H1 (cell line): Measurements from ENCODE around the gene EHBP1. TPM values are rescaled to one million over a fixed set of nuclear protein-coding genes. Genes with fewer than 3 reads are reported as not detected.

ENCODE experiments used
- CTCF ChIA-PET: fragments of 300-600 bp; sonication (Branson Sonifier 250); formaldehyde crosslinking; loops from one replicate; lab custom pipeline; 2021; ENCODE audit not compliant: partially characterized antibody; lab: Charles Lee
- POLR2A ChIA-PET: fragments of 300-600 bp; sonication (Branson Sonifier 250); formaldehyde crosslinking; loops from one replicate; lab custom pipeline; 2021; ENCODE audit warnings: inconsistent platforms; ENCODE audit not compliant: partially characterized antibody; lab: Charles Lee
- DNase-seq, 2 experiments: peaks; one replicate each; pipeline versions ENCODE4 v3.0.0 to v3.0.0-alpha.2; 2010 to 2022; ENCODE audit warnings: low spot score in 2 of 2, low read depth in 1 of 2, mixed read lengths in 1 of 2
- FAIRE-seq: peaks from 2 replicates; lab custom pipeline; 2011; peaks lifted over from hg19 to GRCh38; lab: Jason Lieb, UNC
- H2AFZ ChIP-seq: 2 replicates; pipeline ENCODE4 v1.8.1; 2012; ENCODE audit warnings: low read length, inconsistent platforms
- H2AK5ac ChIP-seq: 2 replicates; pipeline ENCODE4 v1.6.1; 2013; ENCODE audit warnings: low read depth, low read length
- H2BK120ac ChIP-seq: replicated peaks from 2 replicates; pipeline ENCODE3; 2013; ENCODE audit warnings: low read depth, low read length, inconsistent platforms
- H2BK12ac ChIP-seq: 2 replicates; pipeline ENCODE4 v1.6.1; 2013; ENCODE audit warnings: low read depth, low read length
- H2BK15ac ChIP-seq: 2 replicates; pipeline ENCODE4 v1.6.1; 2013; ENCODE audit warnings: low read length
- H2BK20ac ChIP-seq: 2 replicates; pipeline ENCODE4 v1.6.1; 2013; ENCODE audit warnings: low read length
- H2BK5ac ChIP-seq: 2 replicates; pipeline ENCODE4 v1.6.1; 2013; ENCODE audit warnings: low read depth, low read length
- H3K14ac ChIP-seq: 2 replicates; pipeline ENCODE4 v1.6.1; 2013; ENCODE audit warnings: inconsistent platforms; ENCODE audit not compliant: insufficient read length
- H3K18ac ChIP-seq: 2 replicates; pipeline ENCODE4 v1.6.1; 2013; ENCODE audit warnings: low read length; ENCODE audit errors: extremely low read depth
- H3K23ac ChIP-seq: 2 replicates; pipeline ENCODE4 v1.6.1; 2013; ENCODE audit warnings: inconsistent platforms; ENCODE audit not compliant: insufficient read length
- H3K23me2 ChIP-seq: 2 replicates; pipeline ENCODE4 v1.6.1; 2013; ENCODE audit warnings: low read depth, low read length
- H3K27ac ChIP-seq: 2 replicates; pipeline ENCODE4 v1.6.1; 2011; ENCODE audit warnings: low read depth, low read length, inconsistent platforms
- H3K27me3 ChIP-seq, 4 experiments: replicated peaks in 1 of 4; 1 replicate in 1 of 4; 2 replicates in 3 of 4; pipeline versions ENCODE4 v1.6.1 to v1.8.1; 2011 to 2013; ENCODE audit warnings: low read length in 3 of 4, mild to moderate bottlenecking in 3 of 4, inconsistent platforms in 2 of 4, mixed read lengths in 2 of 4, moderate library complexity in 1 of 4; ENCODE audit not compliant: control insufficient read depth in 3 of 4, insufficient read depth in 3 of 4; ENCODE audit errors: extremely low read depth in 1 of 4
- H3K36me3 ChIP-seq, 4 experiments: 2 replicates each; pipeline versions ENCODE4 v1.6.1 to v1.8.1; 2011 to 2013; ENCODE audit warnings: mild to moderate bottlenecking in 4 of 4, low read length in 3 of 4, moderate library complexity in 2 of 4, control low read depth in 1 of 4, inconsistent platforms in 1 of 4; ENCODE audit not compliant: insufficient read depth in 4 of 4, control insufficient read depth in 2 of 4
- H3K4ac ChIP-seq: replicated peaks from 2 replicates; pipeline ENCODE3; 2013; ENCODE audit warnings: low read length, low read depth, mixed read lengths, inconsistent platforms; ENCODE audit not compliant: insufficient read length
- H3K4me1 ChIP-seq, 4 experiments: replicated peaks in 1 of 4; 1 replicate in 1 of 4; 2 replicates in 3 of 4; pipeline versions ENCODE4 v1.6.1 to v1.8.1; 2011 to 2013; ENCODE audit warnings: low read length in 3 of 4, inconsistent platforms in 2 of 4, mixed read lengths in 1 of 4; ENCODE audit not compliant: insufficient read depth in 4 of 4, control insufficient read depth in 3 of 4
- H3K4me2 ChIP-seq, 2 experiments: 2 replicates each; pipeline versions ENCODE4 v1.6.1 to v1.8.1; 2011 to 2013; ENCODE audit warnings: low read depth in 2 of 2, low read length in 2 of 2, control low read depth in 1 of 2, inconsistent platforms in 1 of 2, mild to moderate bottlenecking in 1 of 2; ENCODE audit not compliant: insufficient read depth in 1 of 2
- H3K4me3 ChIP-seq, 4 experiments: fragments of 200-600, 300-600 bp in 1 of 4; sonication (generic), shearing (Covaris generic), sonication (Bioruptor Twin) in 1 of 4; 2 replicates each; pipeline versions ENCODE4 v1.5.1 to v1.8.1; 2011 to 2016; ENCODE audit warnings: low read length in 4 of 4, low read depth in 3 of 4, control low read depth in 2 of 4, inconsistent platforms in 2 of 4, mild to moderate bottlenecking in 2 of 4, mixed read lengths in 1 of 4, moderate library complexity in 1 of 4; ENCODE audit not compliant: insufficient read depth in 2 of 4; ENCODE audit errors: extremely low read depth in 1 of 4
- H3K56ac ChIP-seq: replicated peaks from 2 replicates; pipeline ENCODE3; 2013; ENCODE audit warnings: low read depth, mild to moderate bottlenecking, mixed read lengths, low read length, inconsistent platforms; ENCODE audit not compliant: insufficient read length
- H3K79me1 ChIP-seq: 2 replicates; pipeline ENCODE4 v1.6.1; 2013; ENCODE audit warnings: low read depth, low read length, control low read depth
- H3K79me2 ChIP-seq, 2 experiments: 2 replicates each; pipeline versions ENCODE4 v1.6.1 to v1.8.1; 2012 to 2013; ENCODE audit warnings: low read length in 2 of 2, mild to moderate bottlenecking in 2 of 2, inconsistent platforms in 1 of 2; ENCODE audit not compliant: insufficient read depth in 2 of 2, control insufficient read depth in 1 of 2
- H3K9ac ChIP-seq, 4 experiments: replicated peaks in 1 of 4; 1 replicate in 1 of 4; 2 replicates in 3 of 4; pipeline versions ENCODE4 v1.6.1 to v1.8.1; 2011 to 2013; ENCODE audit warnings: low read depth in 3 of 4, low read length in 3 of 4, control low read depth in 2 of 4, mild to moderate bottlenecking in 2 of 4, moderate library complexity in 2 of 4, inconsistent platforms in 1 of 4; ENCODE audit errors: extremely low read depth in 1 of 4
- H3K9me3 ChIP-seq, 2 experiments: 2 replicates each; pipeline versions ENCODE4 v1.6.1 to v1.8.1; 2012 to 2013; ENCODE audit warnings: mild to moderate bottlenecking in 2 of 2, moderate library complexity in 2 of 2, control low read depth in 1 of 2, inconsistent platforms in 1 of 2, low read depth in 1 of 2, low read length in 1 of 2, mixed read lengths in 1 of 2; ENCODE audit not compliant: insufficient read depth in 2 of 2
- H4K20me1 ChIP-seq, 2 experiments: replicated peaks in 1 of 2; 2 replicates each; pipeline versions ENCODE3 to v1.8.1; 2011 to 2013; ENCODE audit warnings: inconsistent platforms in 2 of 2, low read length in 2 of 2, mild to moderate bottlenecking in 1 of 2; ENCODE audit not compliant: insufficient read depth in 2 of 2, control insufficient read depth in 1 of 2
- H4K5ac ChIP-seq: 2 replicates; pipeline ENCODE4 v1.6.1; 2013; ENCODE audit warnings: low read length, low read depth, mixed read lengths, inconsistent platforms; ENCODE audit not compliant: insufficient read length
- H4K8ac ChIP-seq: 2 replicates; pipeline ENCODE4 v1.8.0; 2013; ENCODE audit warnings: mild to moderate bottlenecking, moderate library complexity, low read length, inconsistent platforms; ENCODE audit not compliant: insufficient read depth; ENCODE audit errors: extremely low read depth
- H4K91ac ChIP-seq: replicated peaks from 2 replicates; pipeline ENCODE3; 2013; ENCODE audit warnings: low read length, mixed read lengths, inconsistent platforms; ENCODE audit not compliant: insufficient read length
- CTBP2 ChIP-seq: IDR thresholded peaks from 2 replicates; pipeline ENCODE4 v1.7.0; 2011; ENCODE audit warnings: borderline replicate concordance, mild to moderate bottlenecking, moderate library complexity, mixed read lengths, low read length; ENCODE audit not compliant: insufficient read depth, insufficient read length
- FOSL1 ChIP-seq: IDR thresholded peaks from 2 replicates; pipeline ENCODE4 v1.6.1; 2011; ENCODE audit warnings: mild to moderate bottlenecking, low read depth, low read length, moderate library complexity; ENCODE audit not compliant: insufficient read depth
- HDAC2 ChIP-seq, 2 experiments: fragments of 300-600 bp in 1 of 2; sonication (generic) in 1 of 2; IDR thresholded peaks; 2 replicates each; pipeline ENCODE4 v1.6.1; 2011 to 2012; ENCODE audit warnings: low read depth in 2 of 2, low read length in 2 of 2, mild to moderate bottlenecking in 2 of 2, moderate library complexity in 2 of 2, borderline replicate concordance in 1 of 2, inconsistent platforms in 1 of 2
- HDAC6 ChIP-seq: IDR thresholded peaks from one replicate; pipeline ENCODE4 v1.7.1; 2012; ENCODE audit warnings: low read depth, mild to moderate bottlenecking, inconsistent platforms, low read length, moderate library complexity
- JUN ChIP-seq: IDR thresholded peaks from 2 replicates; pipeline ENCODE4 v1.6.1; 2011; ENCODE audit warnings: low read depth, mild to moderate bottlenecking, improper control_type of control experiment, low read length
- SIN3A ChIP-seq, 2 experiments: IDR thresholded peaks in 1 of 2; conservative IDR thresholded peaks in 1 of 2; 2 replicates each; pipeline ENCODE4 v1.6.1; 2011 to 2012; ENCODE audit warnings: low read length in 2 of 2, improper control_type of control experiment in 1 of 2, low read depth in 1 of 2, mild to moderate bottlenecking in 1 of 2
- WGBS, 2 experiments: shearing (Covaris generic) in 1 of 2; methylation state at CpG; one replicate each; pipeline versions ENCODE4 v1.1.6 to v1.1.7; 2013 to 2015; ENCODE audit warnings: low lambda C conversion rate in 2 of 2, mixed read lengths in 2 of 2, inconsistent platforms in 1 of 2, low coverage in 1 of 2, missing lambda C conversion rate in 1 of 2; ENCODE audit not compliant: insufficient replicate concordance in 2 of 2, insufficient coverage in 1 of 2, insufficient read length in 1 of 2; ENCODE audit errors: extremely low coverage in 1 of 2, missing lambda C conversion rate in 1 of 2; 5-methylcytosine and 5-hydroxymethylcytosine counted together
- polyA plus RNA-seq, 7 experiments: library from polyadenylated mRNA; depleted of rRNA in 3 of 7; stranded (reverse) in 5 of 7; unstranded in 2 of 7; fragments of >200 nt in 5 of 7; fragments of 200-250 nt in 2 of 7; gene quantifications; 1 replicate in 5 of 7; 2 replicates in 1 of 7; 4 replicates in 1 of 7; pipeline versions ENCODE4 v1.2.1 to v1.2.3, GENCODE V29; 2011 to 2013; ENCODE audit warnings: missing spikeins in 2 of 7, mixed read lengths in 2 of 7
- total RNA-seq: library from RNA; stranded (reverse); fragmentation: NEBNext Ultra II Directional; extraction: Animal tissue kit (Norgen Biotek cat#: 25700); gene quantifications from 2 replicates; pipeline ENCODE4 v1.2.1, GENCODE V29; 2021

Gene EHBP1
- total and polyA plus RNA-seq, 2 of the 8 experiments (the other 6 are each of a cell fraction or from before 2014, with no cell fraction given), result 12.0 to 64.1 TPM

GRCh38 chr2:62858231-62858832, 152.8 kb downstream of the EHBP1 start:
- FAIRE-seq (no peak), DNase-seq (no peak)
- Histone ChIP-seq H2BK15ac (no peak overlapping the region), H3K18ac (no peak overlapping the region), H3K79me1 (0 out of 2 replicates have a peak, but pooled peaks cover 2% of the 10 kb centered on the region), H3K27me3 (no peaks in the 10 kb centered on the region), H2BK5ac (no peak overlapping the region), H2BK120ac (no peak overlapping the region), H3K4ac (no peak overlapping the region), H4K8ac (no peak overlapping the region), H3K23ac (no peak overlapping the region), H4K20me1 (peaks cover 0 to 2% of the 10 kb centered on the region in 2 experiments), H2BK12ac (no peak overlapping the region), H3K9me3 (no peaks in the 10 kb centered on the region), H4K91ac (no peak overlapping the region), H3K14ac (no peak overlapping the region), H2AK5ac (no peak overlapping the region), H3K27ac (no peak overlapping the region), H4K5ac (no peak overlapping the region), H3K36me3 (peaks cover 0 to 10% (median 0%) of the 10 kb centered on the region in 4 experiments; a peak in 2 of 8 replicates), H2AFZ (no peak overlapping the region), H3K4me2 (no peak overlapping the region), H3K79me2 (no peaks in the 10 kb centered on the region), H3K4me1 (peaks cover 0 to 5% (median 0%) of the 10 kb centered on the region in 4 experiments; a peak in 1 of 7 replicates), H3K23me2 (no peaks in the 10 kb centered on the region), H3K9ac (no peak overlapping the region), H3K56ac (no peak overlapping the region), H3K4me3 (no peak overlapping the region), H2BK20ac (no peak overlapping the region)
- 91% methylated on average over 2 of the region's 2 CpGs; no CpG with 5 or more reads in 1 of the 2 experiments for WGBS, 2 experiments
- ChIA-PET CTCF (interaction anchor here (0.6 to 1.8 kb wide), 2 partner anchors 13 to 402 kb away, joined by 3 read pairs; no protein-coding TSS in a partner anchor), POLR2A (no interaction called here)
- no peak for TF ChIP-seq CTBP2
- no peak for TF ChIP-seq HDAC6
- no peak for TF ChIP-seq SIN3A (conservative IDR thresholded peaks at IDR 0.05 in 1 of 2, IDR thresholded peaks at IDR 0.05 in 1 of 2; ENCODE audit: low read depth in 1 of 2, low read length in 2 of 2)
- TF ChIP-seq FOSL1, result no peak
- TF ChIP-seq HDAC2 (IDR thresholded peaks at IDR 0.05; ENCODE audit: borderline replicate concordance in 1 of 2, low read depth in 2 of 2, low read length in 2 of 2), result no peak
- TF ChIP-seq JUN, result no peak
